Endothelial cell of umbilical vein (primary cell): ENCODE results near the gene LRRC14B. TPM values are rescaled to one million over a fixed set of nuclear protein-coding genes. Genes with fewer than 3 reads are reported as not detected.

Experiments used
- BruUV-seq: library from RNA; stranded (reverse); fragments of 400-500 nt; replicated peaks from 2 replicates; lab custom pipeline; 2021; lab: Mats Ljungman, UMichigan
- CTCF ChIA-PET: fragments of 300-600, 350-600 bp; sonication (Branson Sonifier 250); formaldehyde crosslinking; loops from one replicate; lab custom pipeline; 2021; ENCODE audit warnings: antibody characterized with exemption, inconsistent platforms; lab: Charles Lee
- POLR2A ChIA-PET: fragments of 300-600, 350-600 bp; sonication (Branson Sonifier 250); formaldehyde crosslinking; loops from one replicate; lab custom pipeline; 2021; ENCODE audit warnings: antibody characterized with exemption, inconsistent platforms; lab: Charles Lee
- DNase-seq: peaks from one replicate; pipeline ENCODE4 v3.0.0-alpha.2; 2011; ENCODE audit warnings: low read depth, low spot score
- FAIRE-seq: peaks from 2 replicates; lab custom pipeline; 2011; peaks lifted over from hg19 to GRCh38; lab: Jason Lieb, UNC
- H2AFZ ChIP-seq: 2 replicates; pipeline ENCODE4 v1.6.0; 2012; ENCODE audit warnings: low read depth, low read length, control low read depth, inconsistent platforms
- H3K27ac ChIP-seq: 2 replicates; pipeline ENCODE4 v1.5.1; 2011; ENCODE audit warnings: low read depth, mild to moderate bottlenecking, control low read depth, low read length, moderate library complexity; ENCODE audit not compliant: insufficient read depth
- H3K27me3 ChIP-seq, 2 experiments: 2 replicates each; pipeline versions ENCODE4 v1.6.0 to v1.6.1; 2011; ENCODE audit warnings: low read length in 2 of 2, mixed read lengths in 1 of 2; ENCODE audit not compliant: control insufficient read depth in 2 of 2, insufficient read depth in 2 of 2
- H3K36me3 ChIP-seq, 2 experiments: 2 replicates in 1 of 2; 3 replicates in 1 of 2; pipeline ENCODE4 v1.5.1; 2011; ENCODE audit warnings: low read length in 2 of 2, mild to moderate bottlenecking in 1 of 2, moderate library complexity in 1 of 2; ENCODE audit not compliant: control insufficient read depth in 2 of 2, insufficient read depth in 2 of 2; ENCODE audit errors: extremely low read depth in 1 of 2
- H3K4me1 ChIP-seq: 3 replicates; pipeline ENCODE4 v1.5.1; 2011; ENCODE audit warnings: mild to moderate bottlenecking, low read length; ENCODE audit not compliant: control insufficient read depth, insufficient read depth; ENCODE audit errors: extremely low read depth
- H3K4me2 ChIP-seq: 2 replicates; pipeline ENCODE4 v1.6.1; 2011; ENCODE audit warnings: low read length, control low read depth, mixed read lengths; ENCODE audit not compliant: insufficient read depth
- H3K4me3 ChIP-seq, 3 experiments: fragments of 200-600 bp in 1 of 3; sonication (generic), shearing (Covaris generic) in 1 of 3; replicated peaks in 1 of 3; 2 replicates each; pipeline ENCODE4 v1.5.1; 2011 to 2016; ENCODE audit warnings: control low read depth in 3 of 3, low read length in 3 of 3, mild to moderate bottlenecking in 2 of 3, inconsistent platforms in 1 of 3, low read depth in 1 of 3, moderate library complexity in 1 of 3; ENCODE audit not compliant: insufficient read depth in 1 of 3
- H3K79me2 ChIP-seq: 2 replicates; pipeline ENCODE4 v1.6.0; 2012; ENCODE audit warnings: low read length, inconsistent platforms; ENCODE audit not compliant: control insufficient read depth, insufficient read depth
- H3K9ac ChIP-seq: replicated peaks from 2 replicates; pipeline ENCODE3; 2011; ENCODE audit warnings: low read length, control low read depth; ENCODE audit not compliant: insufficient read depth; ENCODE audit errors: extremely low read depth
- H3K9me1 ChIP-seq: replicated peaks from 3 replicates; pipeline ENCODE4 v1.6.0; 2011; ENCODE audit warnings: mild to moderate bottlenecking, low read length; ENCODE audit not compliant: control insufficient read depth, insufficient read depth; ENCODE audit errors: extremely low read depth
- H3K9me3 ChIP-seq: replicated peaks from 2 replicates; pipeline ENCODE4 v1.5.1; 2012; ENCODE audit warnings: low read length, inconsistent platforms; ENCODE audit not compliant: control insufficient read depth, insufficient read depth
- H4K20me1 ChIP-seq: replicated peaks from 2 replicates; pipeline ENCODE3; 2011; ENCODE audit warnings: mild to moderate bottlenecking, low read length; ENCODE audit not compliant: control insufficient read depth, insufficient read depth; ENCODE audit errors: extremely low read depth
- EZH2 ChIP-seq: IDR thresholded peaks from 2 replicates; pipeline ENCODE4 v1.6.1; 2012; ENCODE audit warnings: borderline replicate concordance, low read depth, mild to moderate bottlenecking, moderate library complexity, low read length, inconsistent platforms; ENCODE audit not compliant: severe bottlenecking
- FOS ChIP-seq: IDR thresholded peaks from 2 replicates; pipeline ENCODE4 v1.6.1; 2011; ENCODE audit warnings: mild to moderate bottlenecking, low read length, moderate library complexity, borderline replicate concordance; ENCODE audit not compliant: insufficient read depth
- GATA2 ChIP-seq: IDR thresholded peaks from 2 replicates; pipeline ENCODE4 v1.7.0; 2011; ENCODE audit warnings: low read depth, mild to moderate bottlenecking, moderate library complexity, mixed read lengths, low read length; ENCODE audit not compliant: insufficient read length, insufficient read depth
- JUN ChIP-seq: IDR thresholded peaks from 2 replicates; pipeline ENCODE4 v1.6.1; 2011; ENCODE audit warnings: borderline replicate concordance, low read depth; ENCODE audit not compliant: insufficient read length, insufficient read depth
- MYC ChIP-seq: IDR thresholded peaks from one replicate; pipeline ENCODE4 v1.6.1; 2011; ENCODE audit warnings: mild to moderate bottlenecking, low read depth, low read length
- POLR2A ChIP-seq: IDR thresholded peaks from 2 replicates; pipeline ENCODE4 v1.6.1; 2012; ENCODE audit warnings: low read depth, mild to moderate bottlenecking, control low read depth, low read length
- POLR2AphosphoS5 ChIP-seq: IDR thresholded peaks from 2 replicates; pipeline ENCODE4 v1.6.1; 2012; ENCODE audit warnings: low read depth, mild to moderate bottlenecking, control low read depth, low read length, moderate library complexity; ENCODE audit not compliant: insufficient read depth
- dilution Hi-C: fragments of 300-500 bp; cut with MboI; formaldehyde crosslinking; loops from one replicate; pipeline ENCODE4 v1.15.0; 2019; ENCODE audit warnings: low sequenced_read_pairs; ENCODE audit not compliant: extremely low pct_ligation_motif_present
- intact Hi-C: fragments of 100-400 bp; cut with micrococcal nuclease; formaldehyde crosslinking; loops from one replicate; pipeline ENCODE4 v1.10.0; 2022
- polyA plus RNA-seq, 4 experiments: library from polyadenylated mRNA; depleted of rRNA in 3 of 4; stranded (reverse) in 3 of 4; unstranded in 1 of 4; fragments of >200 nt; gene quantifications; 2 replicates each; pipeline versions ENCODE4 v1.2.1 to v1.2.3, GENCODE V29; 2011 to 2012; ENCODE audit warnings: missing spikeins in 1 of 4
- total RNA-seq: library from RNA; stranded (reverse); gene quantifications from 2 replicates; pipeline ENCODE4 v1.2.3, GENCODE V29; 2021
- TF ChIP-seq, protein P1 (sequence below): IDR thresholded peaks from 2 replicates; pipeline ENCODE4 v1.6.1; 2011; ENCODE audit not compliant: insufficient read depth, insufficient read length
- TF ChIP-seq, protein P2 (sequence below), 2 donors: IDR thresholded peaks; 1 replicate in 1 of 2; 2 replicates in 1 of 2; pipeline ENCODE4 v1.5.1; 2011; ENCODE audit warnings: low read length in 2 of 2, mild to moderate bottlenecking in 2 of 2, moderate library complexity in 2 of 2, control low read depth in 1 of 2, inconsistent platforms in 1 of 2, low read depth in 1 of 2; ENCODE audit not compliant: insufficient read depth in 1 of 2; ENCODE audit errors: extremely low read depth in 1 of 2

Gene LRRC14B
- total and polyA plus RNA-seq, 2 donors (not counting 3 experiments of a cell fraction or from before 2014, with no cell fraction given) = not detected

DNA sequence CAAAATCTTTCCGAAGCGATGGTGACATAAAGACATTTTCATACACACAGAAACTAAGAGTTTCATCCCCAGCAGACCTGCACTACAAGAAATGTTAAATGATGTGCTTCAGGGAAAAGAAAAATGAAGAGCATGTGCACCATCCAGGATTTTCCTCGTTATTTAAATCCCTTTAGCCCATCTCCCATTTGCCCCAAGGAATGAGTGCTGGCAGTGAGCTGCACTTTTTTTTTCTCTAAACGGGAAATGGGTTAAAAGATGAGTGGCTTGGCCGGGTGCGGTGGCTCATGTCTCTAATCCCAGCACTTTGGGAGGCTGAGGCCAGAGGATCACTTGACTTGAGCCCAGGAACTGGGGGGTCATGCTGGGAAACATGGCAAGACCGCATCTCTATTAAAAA is 6.8 kb upstream of the LRRC14B start:
- CTCF ChIA-PET = no interaction called here
- peaks cover 3 to 6% of the 10 kb centered on the region in 2 experiments for H3K27me3 ChIP-seq
- no peak for DNase-seq
- H3K36me3 ChIP-seq = no peaks in the 10 kb centered on the region
- no peaks in the 10 kb centered on the region for H4K20me1 ChIP-seq
- intact Hi-C loops = no loop called here
- FAIRE-seq = no peak
- dilution Hi-C loops = no loop called here
- BruUV-seq = no TSS peak
- POLR2A ChIA-PET = no interaction called here
- H3K9ac ChIP-seq = no peak overlapping the region
- no peak overlapping the region for H3K4me3 ChIP-seq
- TF ChIP-seq, protein P1, sequence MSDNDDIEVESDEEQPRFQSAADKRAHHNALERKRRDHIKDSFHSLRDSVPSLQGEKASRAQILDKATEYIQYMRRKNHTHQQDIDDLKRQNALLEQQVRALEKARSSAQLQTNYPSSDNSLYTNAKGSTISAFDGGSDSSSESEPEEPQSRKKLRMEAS = no peak
- TF ChIP-seq POLR2A = no peak
- TF ChIP-seq, protein P2, sequence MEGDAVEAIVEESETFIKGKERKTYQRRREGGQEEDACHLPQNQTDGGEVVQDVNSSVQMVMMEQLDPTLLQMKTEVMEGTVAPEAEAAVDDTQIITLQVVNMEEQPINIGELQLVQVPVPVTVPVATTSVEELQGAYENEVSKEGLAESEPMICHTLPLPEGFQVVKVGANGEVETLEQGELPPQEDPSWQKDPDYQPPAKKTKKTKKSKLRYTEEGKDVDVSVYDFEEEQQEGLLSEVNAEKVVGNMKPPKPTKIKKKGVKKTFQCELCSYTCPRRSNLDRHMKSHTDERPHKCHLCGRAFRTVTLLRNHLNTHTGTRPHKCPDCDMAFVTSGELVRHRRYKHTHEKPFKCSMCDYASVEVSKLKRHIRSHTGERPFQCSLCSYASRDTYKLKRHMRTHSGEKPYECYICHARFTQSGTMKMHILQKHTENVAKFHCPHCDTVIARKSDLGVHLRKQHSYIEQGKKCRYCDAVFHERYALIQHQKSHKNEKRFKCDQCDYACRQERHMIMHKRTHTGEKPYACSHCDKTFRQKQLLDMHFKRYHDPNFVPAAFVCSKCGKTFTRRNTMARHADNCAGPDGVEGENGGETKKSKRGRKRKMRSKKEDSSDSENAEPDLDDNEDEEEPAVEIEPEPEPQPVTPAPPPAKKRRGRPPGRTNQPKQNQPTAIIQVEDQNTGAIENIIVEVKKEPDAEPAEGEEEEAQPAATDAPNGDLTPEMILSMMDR (IDR thresholded peaks at IDR 0.05; ENCODE audit: extremely low read depth in 1 of 2, insufficient read depth in 1 of 2, low read depth in 1 of 2, low read length in 2 of 2) = no peak
- TF ChIP-seq MYC = no peak
- TF ChIP-seq GATA2 = no peak
- no peak for TF ChIP-seq FOS
- TF ChIP-seq EZH2 = no peak
- no peak for TF ChIP-seq JUN
- no peak for TF ChIP-seq POLR2AphosphoS5
- no peaks in the 10 kb centered on the region for H3K9me3 ChIP-seq
- H3K4me2 ChIP-seq = no peak overlapping the region
- H3K4me1 ChIP-seq = no peaks in the 10 kb centered on the region
- H3K79me2 ChIP-seq = no peaks in the 10 kb centered on the region
- no peak overlapping the region for H3K27ac ChIP-seq
- H3K9me1 ChIP-seq = no peaks in the 10 kb centered on the region
- H2AFZ ChIP-seq = no peak overlapping the region
